M059J (cell line): ENCODE data around the gene TMEM214. TPM values are rescaled to one million over a fixed set of nuclear protein-coding genes. Genes with fewer than 3 reads are reported as not detected.

Experiments used
- DNase-seq: peaks from one replicate; pipeline ENCODE4 v3.0.0-alpha.2; 2012; ENCODE audit warnings: low read depth
- total RNA-seq: library from RNA; depleted of rRNA; stranded (reverse); fragments of >200 nt; shearing (Covaris generic); gene quantifications from 2 replicates; pipeline ENCODE4 v1.2.3, GENCODE V29; 2014

The TMEM214 gene
- total RNA-seq, 1 experiment from 2014 or later: 88.6 TPM

- DNase-seq: no peak
Measured at GRCh38 chr2:27039871-27040270, 7.1 kb downstream of the TMEM214 start.

DNA sequence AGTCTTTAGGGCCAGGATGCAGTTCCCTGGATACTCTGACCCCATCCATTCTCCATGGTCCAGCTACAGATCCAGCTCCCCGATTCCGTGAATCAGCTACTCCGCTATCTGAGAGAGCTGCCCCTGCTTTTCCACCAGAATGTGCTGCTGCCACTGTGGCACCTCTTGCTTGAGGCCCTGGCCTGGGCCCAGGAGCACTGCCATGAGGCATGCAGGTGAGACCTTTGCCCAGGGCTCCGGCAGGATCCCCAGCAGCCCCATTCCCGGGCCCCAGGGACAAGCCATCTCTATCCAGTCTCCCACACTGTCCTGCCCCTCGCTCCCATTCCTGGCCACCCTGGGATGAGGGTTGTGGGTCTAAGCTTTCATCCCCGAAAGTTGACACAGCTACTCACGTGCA is 7.5 kb downstream of the TMEM214 start:
- DNase-seq: no peak

DNA sequence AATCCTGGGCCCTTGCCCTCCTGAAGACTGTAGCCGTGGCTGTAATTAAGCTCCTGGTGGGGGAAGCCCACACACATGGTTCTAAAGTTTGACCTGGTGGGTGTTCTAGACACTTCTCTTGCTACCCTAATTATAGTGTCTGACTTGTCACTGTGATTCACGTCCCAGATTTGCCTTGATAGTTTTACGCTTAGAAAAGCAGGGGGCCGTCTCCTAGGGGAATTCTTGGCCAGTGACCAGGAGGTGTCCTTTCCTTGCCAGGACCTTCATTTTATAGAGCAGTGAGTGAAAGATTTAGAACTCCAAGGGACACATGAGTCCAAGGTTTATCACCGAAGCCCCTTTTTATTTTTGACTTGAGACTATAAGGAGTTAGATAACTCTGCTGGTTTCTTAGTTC is 9.0 kb downstream of the TMEM214 start:
- DNase-seq: peak; percentile 30

- peak; percentile 24 for DNase-seq
Measured at GRCh38 chr2:27042159-27042661, 9.4 kb downstream of the TMEM214 start.

- DNase-seq: peak; percentile 15
Measured at GRCh38 chr2:27042985-27043634, 10.3 kb downstream of the TMEM214 start.

GRCh38 chr2:27049422-27050280 is 16.9 kb downstream of the TMEM214 start:
- DNase-seq: no peak

- DNase-seq: peak; percentile 91
Measured at GRCh38 chr2:27050281-27050995, 17.7 kb downstream of the TMEM214 start.

DNA sequence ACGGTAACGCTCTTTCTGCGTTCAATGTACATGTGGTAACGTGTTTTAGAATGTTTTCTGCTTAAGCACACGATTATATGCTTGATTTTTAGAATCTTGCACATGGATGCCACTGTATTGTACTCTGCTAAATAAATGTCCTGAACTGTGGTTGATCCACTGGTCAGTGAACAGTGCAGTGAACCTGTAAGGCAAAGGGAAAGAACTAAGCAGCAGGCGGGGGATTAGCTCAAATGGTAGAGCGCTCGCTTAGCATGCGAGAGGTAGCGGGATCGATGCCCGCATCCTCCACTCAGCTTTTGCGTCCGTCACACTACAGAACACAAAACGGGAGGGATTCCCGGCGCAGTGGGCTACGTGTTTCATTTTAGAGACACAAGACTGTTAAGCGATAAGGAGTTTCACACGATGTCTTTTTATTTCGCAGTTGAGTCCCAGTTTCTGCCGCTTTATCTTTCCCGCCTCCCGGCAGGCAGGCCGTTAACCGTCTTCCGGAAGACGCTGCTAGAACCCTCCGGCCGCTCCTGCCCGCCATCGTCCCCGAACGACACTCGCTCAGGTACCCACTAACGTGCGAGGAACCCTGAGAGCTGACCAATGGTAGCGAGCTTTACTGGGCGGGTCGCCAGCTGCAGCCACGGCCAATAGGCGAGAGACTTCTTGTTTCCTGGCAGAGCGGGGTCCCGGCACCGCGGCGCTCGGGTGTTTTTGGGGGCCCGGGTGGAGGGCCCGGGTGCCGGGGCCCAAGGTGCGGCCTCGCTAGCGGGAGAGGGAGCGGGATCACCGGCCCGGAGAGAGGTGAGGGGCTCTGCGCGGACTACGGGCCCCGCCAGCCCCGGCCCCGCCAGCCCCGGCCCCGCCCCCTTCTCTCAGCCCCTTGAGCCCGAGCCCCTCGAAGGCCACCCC is 18.5 kb downstream of the TMEM214 start, which contains the start of gene AGBL5:
Gene AGBL5, plus strand, starts transcription at position 673 of the 906 bp plus-strand sequence. CDS start 1,291 bp downstream, outside the sequence.
- DNase-seq: peak; percentile 89

DNA sequence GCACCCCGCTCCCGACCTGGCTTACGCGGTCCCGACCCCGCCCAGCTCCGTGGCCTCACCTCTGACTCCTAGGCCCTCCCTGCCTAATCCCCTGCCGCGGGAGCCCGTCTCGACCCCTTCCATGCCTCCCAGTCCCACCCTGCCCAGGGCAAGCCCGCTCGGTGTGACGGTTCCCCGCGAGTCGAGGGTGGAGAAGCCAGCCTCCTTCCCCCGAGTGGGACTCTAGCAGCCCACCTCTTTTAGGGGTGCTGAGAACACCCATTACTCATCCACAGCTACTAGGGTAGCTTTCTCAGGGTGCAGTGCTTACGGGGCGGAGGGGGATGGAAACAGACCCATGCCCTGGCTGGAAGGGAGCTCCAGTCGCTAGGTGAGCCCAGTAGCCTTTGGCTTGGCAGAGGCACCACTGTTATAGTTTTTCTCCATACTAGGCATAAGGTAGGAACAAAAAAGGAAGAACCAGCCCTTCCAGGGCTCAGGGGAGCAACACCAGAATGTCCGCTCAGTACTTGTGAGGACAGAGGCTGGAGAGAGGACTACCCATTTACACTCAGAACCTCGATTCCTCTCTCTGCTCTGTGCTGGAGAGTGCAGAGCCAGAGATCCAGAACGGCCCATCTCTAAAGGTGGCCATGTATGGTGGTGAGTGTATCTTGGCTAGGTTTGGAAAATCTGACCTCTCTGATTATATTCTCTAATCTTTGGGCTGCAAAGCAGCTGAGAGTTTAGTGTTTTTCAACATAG is 19.3 kb downstream of the TMEM214 start:
- DNase-seq: no peak

- DNase-seq: no peak
Measured at GRCh38 chr2:27053321-27053720, 20.6 kb downstream of the TMEM214 start.

DNA sequence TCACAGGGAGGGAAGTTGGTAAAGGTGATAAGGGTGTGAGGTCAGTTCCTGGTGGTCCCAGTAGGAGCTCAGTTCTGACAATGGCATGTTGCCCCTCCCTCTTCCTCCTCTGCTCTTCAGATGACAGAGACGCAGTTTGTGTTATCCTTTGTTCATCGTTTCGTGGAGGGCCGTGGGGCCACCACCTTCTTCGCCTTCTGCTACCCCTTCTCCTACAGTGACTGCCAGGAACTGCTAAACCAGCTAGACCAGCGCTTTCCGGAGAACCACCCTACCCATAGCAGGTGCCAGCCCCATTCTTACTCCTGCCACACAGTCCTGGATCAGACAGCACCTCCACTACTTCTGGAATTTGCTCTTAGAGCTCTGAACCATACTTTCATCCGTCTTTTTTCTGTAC is 21.0 kb downstream of the TMEM214 start:
- DNase-seq: no peak

DNA sequence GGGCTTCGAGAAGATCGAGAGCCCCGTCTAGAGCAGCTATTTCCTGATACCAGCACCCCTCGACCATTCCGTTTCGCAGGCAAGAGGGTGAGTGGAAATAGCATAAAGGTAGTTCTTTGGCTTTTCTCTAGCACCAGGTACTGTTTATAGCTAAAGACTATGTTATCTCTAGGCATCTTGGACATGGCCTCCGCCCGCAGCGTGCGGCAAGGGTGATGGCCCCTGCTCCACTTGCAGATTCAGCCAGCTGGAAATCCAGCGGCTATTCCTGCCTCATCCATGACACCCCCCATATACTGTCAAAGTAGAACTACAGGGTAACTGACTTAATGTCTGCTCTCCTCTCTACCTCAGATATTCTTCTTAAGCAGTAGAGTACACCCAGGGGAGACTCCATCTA is 22.0 kb downstream of the TMEM214 start:
- DNase-seq: no peak

DNA sequence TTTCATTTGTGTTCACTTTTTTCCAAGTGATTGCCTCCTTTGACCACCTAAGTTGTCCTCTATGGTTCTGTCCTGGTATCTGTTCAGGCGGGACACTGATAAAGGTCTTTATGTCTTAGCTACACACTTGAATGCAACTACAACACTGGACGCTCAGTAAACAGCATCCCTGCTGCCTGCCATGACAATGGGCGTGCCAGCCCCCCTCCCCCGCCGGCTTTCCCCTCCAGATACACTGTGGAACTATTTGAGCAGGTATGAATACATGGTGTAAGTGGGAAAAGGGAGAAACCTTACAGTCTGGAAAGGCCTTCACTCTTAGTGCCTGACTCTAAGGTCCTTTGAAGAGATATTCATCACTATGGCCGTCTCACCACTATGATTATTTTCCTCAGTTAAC is 24.4 kb downstream of the TMEM214 start:
- no peak for DNase-seq

GRCh38 chr2:27058210-27058609 is 25.4 kb downstream of the TMEM214 start:
- no peak for DNase-seq

DNA sequence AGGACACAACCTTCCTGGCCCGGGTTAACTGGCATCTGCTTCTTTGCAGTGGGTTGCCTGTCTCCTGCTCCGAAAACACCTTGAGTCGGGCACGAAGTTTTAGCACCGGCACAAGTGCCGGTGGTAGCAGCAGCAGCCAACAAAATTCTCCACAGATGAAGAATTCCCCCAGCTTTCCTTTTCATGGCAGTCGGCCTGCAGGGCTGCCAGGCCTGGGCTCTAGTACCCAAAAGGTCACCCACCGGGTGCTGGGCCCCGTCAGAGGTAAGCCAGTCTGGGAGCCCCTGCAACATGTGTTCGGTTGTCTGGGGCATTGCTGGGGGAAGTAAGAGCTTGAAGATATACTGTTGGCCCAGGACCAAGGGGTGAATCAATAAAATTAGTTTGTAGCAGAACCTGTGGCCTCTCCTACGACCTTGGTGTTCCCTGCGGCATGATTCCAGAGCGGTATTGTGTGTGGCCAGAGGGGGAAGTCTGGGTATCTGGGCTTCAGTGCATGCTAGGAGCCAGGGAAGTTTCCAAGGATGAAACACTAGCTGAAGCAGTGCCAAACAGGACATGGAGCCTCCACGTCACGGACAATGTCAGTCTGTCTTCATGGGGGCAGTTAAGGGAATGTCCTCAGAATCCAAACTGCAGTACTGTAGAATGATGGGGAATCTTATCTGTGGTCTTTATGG is 26.5 kb downstream of the TMEM214 start:
- no peak for DNase-seq

DNA sequence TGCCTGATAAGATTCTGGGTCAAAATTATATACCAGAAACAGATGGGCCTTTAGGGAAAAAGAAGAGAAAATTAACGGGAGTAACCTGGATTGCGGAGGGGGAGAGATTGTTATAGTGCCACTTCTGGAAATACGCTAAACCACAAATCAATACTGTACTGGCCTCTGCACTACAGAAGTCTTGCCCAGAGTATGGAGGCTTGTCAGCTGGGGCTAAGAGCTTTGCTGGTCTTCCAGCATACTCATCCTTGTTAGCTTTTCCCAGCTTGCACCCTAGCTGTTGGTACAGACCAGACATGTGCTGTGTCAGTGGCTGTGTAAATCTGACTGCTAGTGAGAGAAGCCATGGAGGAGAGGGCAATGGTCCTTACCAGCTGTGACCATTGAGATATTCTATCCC is 27.6 kb downstream of the TMEM214 start:
- DNase-seq: no peak

- no peak for DNase-seq
Measured at GRCh38 chr2:27065128-27065527, 32.4 kb downstream of the TMEM214 start.

- DNase-seq: no peak
Measured at GRCh38 chr2:27067385-27067784, 34.6 kb downstream of the TMEM214 start.

- no peak for DNase-seq
Measured at GRCh38 chr2:27069436-27069835, 36.7 kb downstream of the TMEM214 start.
